Adipocyte (in vitro differentiated cells): Measurements from ENCODE around the gene ACAD10.
A peak's percentile ranks its signal among the peaks of the same experiment; 100 is the strongest.
"Not testable (repeated sequence)": the region's sequence is repeated elsewhere in the genome, so short reads cannot be mapped to it uniquely, and the experiment has no call there.

ENCODE experiments used
- DNase-seq: peaks from one replicate; pipeline ENCODE4 v3.0.0-alpha.2; 2015; ENCODE audit warnings: low read depth
- H3K27me3 ChIP-seq: replicated peaks from 2 replicates; pipeline ENCODE4 v1.7.0; 2013; ENCODE audit warnings: mild to moderate bottlenecking, low read length, moderate library complexity; ENCODE audit not compliant: control insufficient read depth, insufficient read depth
- H3K36me3 ChIP-seq: 2 replicates; pipeline ENCODE4 v1.7.0; 2013; ENCODE audit warnings: low read length, mild to moderate bottlenecking, moderate library complexity; ENCODE audit not compliant: control insufficient read depth, insufficient read depth, severe bottlenecking
- H3K4me1 ChIP-seq: 2 replicates; pipeline ENCODE4 v1.7.0; 2013; ENCODE audit warnings: mild to moderate bottlenecking, low read length, moderate library complexity; ENCODE audit not compliant: control insufficient read depth, insufficient read depth
- H3K4me3 ChIP-seq: 2 replicates; pipeline ENCODE4 v1.7.0; 2013; ENCODE audit warnings: mild to moderate bottlenecking, low read length, moderate library complexity
- H3K9ac ChIP-seq: 2 replicates; pipeline ENCODE4 v1.7.0; 2013; ENCODE audit warnings: mild to moderate bottlenecking, low read length, moderate library complexity
- H3K9me3 ChIP-seq: 2 replicates; pipeline ENCODE4 v1.7.0; 2013; ENCODE audit warnings: mild to moderate bottlenecking, low read length, moderate library complexity; ENCODE audit not compliant: control insufficient read depth

ACAD10 gene

GRCh38 chr12:111732786-111733185 is 46.9 kb downstream of the ACAD10 start:
- Histone ChIP-seq H3K4me1 (no peaks in the 10 kb centered on the region), H3K4me3 (no peak overlapping the region)
- DNase-seq = no peak

DNA sequence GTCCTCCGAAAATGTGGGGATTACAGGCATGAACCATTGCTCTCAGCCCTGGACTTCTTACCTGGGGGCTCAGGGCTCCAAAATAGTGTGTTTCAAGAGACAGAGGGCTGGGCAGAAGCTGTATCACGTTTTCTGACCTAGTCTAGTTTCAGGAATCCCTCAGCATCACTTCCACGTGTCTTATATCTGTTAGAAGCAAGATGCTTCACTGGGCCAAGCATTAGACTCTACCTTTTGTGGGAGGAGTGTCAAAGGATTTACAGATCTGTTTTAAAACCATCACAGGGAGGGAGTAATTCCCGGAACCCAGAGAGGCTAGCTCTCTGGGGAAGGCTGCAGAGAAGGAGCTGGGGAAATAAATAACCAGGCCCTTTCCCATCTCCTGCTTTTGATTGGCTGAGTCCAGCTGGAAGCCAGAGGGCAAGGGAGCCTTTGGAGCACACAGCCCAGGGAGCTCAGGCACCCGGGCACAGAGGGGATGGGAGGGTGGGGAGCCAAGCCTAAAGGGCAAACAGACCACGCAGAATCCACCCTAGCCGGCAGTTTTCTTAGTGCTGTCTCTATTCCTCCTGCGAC is 47.6 kb downstream of the ACAD10 start:
- Histone ChIP-seq H3K36me3 (peaks cover 31% of the 10 kb centered on the region), H3K4me1 (no peaks in the 10 kb centered on the region), H3K27me3 (no peaks in the 10 kb centered on the region), H3K9ac (no peak overlapping the region), H3K4me3 (no peak overlapping the region), H3K9me3 (no peaks in the 10 kb centered on the region)
- no peak for DNase-seq

More at GRCh38 chr12:111732786-111733185, 46.9 kb downstream of the ACAD10 start:
- Histone ChIP-seq H3K36me3 (peaks cover 34% of the 10 kb centered on the region), H3K9ac (no peak overlapping the region), H3K9me3 (no peaks in the 10 kb centered on the region), H3K27me3 (no peaks in the 10 kb centered on the region)

- not testable (repeated sequence) for DNase-seq, H3K9me3 ChIP-seq, H3K4me1 ChIP-seq, H3K4me3 ChIP-seq, H3K9ac ChIP-seq, H3K27me3 ChIP-seq, H3K36me3 ChIP-seq
Measured at GRCh38 chr12:111739524-111739923, 53.7 kb downstream of the ACAD10 start.

GRCh38 chr12:111741235-111741812 is 55.5 kb downstream of the ACAD10 start:
- Histone ChIP-seq H3K4me1 (no peaks in the 10 kb centered on the region), H3K9ac (no peak overlapping the region), H3K4me3 (no peak overlapping the region), H3K36me3 (peaks cover 18% of the 10 kb centered on the region), H3K27me3 (no peaks in the 10 kb centered on the region), H3K9me3 (no peaks in the 10 kb centered on the region)
- DNase-seq = peak; percentile 12

- peaks cover 41% of the 10 kb centered on the region for H3K36me3 ChIP-seq
- no peaks in the 10 kb centered on the region for H3K9me3 ChIP-seq
- no peaks in the 10 kb centered on the region for H3K27me3 ChIP-seq
- no peak overlapping the region for H3K4me3 ChIP-seq
- no peak overlapping the region for H3K9ac ChIP-seq
- no peak for DNase-seq
- H3K4me1 ChIP-seq = no peaks in the 10 kb centered on the region
Measured at GRCh38 chr12:111745211-111745610, 59.4 kb downstream of the ACAD10 start.

GRCh38 chr12:111747333-111747732 is 61.5 kb downstream of the ACAD10 start:
- Histone ChIP-seq H3K9me3 (no peaks in the 10 kb centered on the region), H3K36me3 (peaks cover 45% of the 10 kb centered on the region)
- no peak for DNase-seq

DNA sequence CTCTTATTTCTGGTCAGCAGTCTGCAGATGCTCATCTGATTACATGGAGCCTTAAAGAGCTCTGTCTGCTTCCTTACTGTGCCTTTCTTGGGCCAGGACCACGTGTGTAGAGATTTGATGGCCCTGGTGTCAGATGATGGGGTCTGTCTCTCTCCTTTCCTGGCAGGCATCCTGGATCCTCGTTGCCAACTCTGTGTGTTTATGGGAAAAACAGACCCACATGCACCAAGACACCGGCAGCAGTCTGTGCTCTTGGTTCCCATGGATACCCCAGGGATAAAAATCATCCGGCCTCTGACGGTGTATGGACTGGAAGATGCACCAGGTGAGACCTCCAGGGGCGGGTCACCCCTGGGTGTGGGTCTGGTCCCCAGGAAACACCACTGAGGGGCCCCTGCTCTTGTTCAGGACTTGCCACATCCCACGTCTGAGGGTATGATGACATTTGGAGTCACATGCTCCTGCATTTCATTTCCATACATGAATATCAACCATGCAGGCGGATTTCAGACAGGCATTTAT is 62.4 kb downstream of the ACAD10 start:
- H3K27me3 ChIP-seq = no peaks in the 10 kb centered on the region
- DNase-seq = no peak
- H3K4me1 ChIP-seq = no peaks in the 10 kb centered on the region
- peaks cover 45% of the 10 kb centered on the region for H3K36me3 ChIP-seq
- H3K9me3 ChIP-seq = no peaks in the 10 kb centered on the region
- H3K4me3 ChIP-seq = no peak overlapping the region
- no peak overlapping the region for H3K9ac ChIP-seq

More at GRCh38 chr12:111747333-111747732, 61.5 kb downstream of the ACAD10 start:
- Histone ChIP-seq H3K4me3 (no peak overlapping the region), H3K27me3 (no peaks in the 10 kb centered on the region), H3K9ac (no peak overlapping the region), H3K4me1 (no peaks in the 10 kb centered on the region)

DNA sequence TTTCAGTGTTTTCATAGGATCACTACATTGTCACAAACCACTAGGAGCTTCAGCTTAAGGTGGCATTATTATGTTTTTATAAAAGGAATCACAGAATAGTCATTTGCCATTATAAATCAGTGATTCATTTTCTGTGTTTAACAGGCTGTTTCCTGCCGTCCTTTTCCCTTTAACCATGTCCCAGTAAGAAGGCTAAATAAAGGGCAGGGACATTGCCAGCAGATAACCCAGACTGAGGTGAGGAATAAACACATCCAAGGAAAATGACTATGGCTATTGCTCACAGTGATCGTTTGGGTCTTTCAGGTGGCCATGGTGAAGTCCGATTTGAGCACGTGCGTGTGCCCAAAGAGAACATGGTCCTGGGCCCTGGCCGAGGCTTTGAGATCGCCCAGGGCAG is 63.0 kb downstream of the ACAD10 start:
- Histone ChIP-seq H3K36me3 (peaks cover 45% of the 10 kb centered on the region), H3K27me3 (no peaks in the 10 kb centered on the region), H3K4me3 (no peak overlapping the region), H3K9ac (no peak overlapping the region), H3K9me3 (no peaks in the 10 kb centered on the region), H3K4me1 (no peaks in the 10 kb centered on the region)
- DNase-seq = no peak

- no peak overlapping the region for H3K4me3 ChIP-seq
- H3K4me1 ChIP-seq = peaks cover under 1% of the 10 kb centered on the region
- peaks cover 45% of the 10 kb centered on the region for H3K36me3 ChIP-seq
- H3K9me3 ChIP-seq = no peaks in the 10 kb centered on the region
- no peak overlapping the region for H3K9ac ChIP-seq
- no peak for DNase-seq
- no peaks in the 10 kb centered on the region for H3K27me3 ChIP-seq
Measured at GRCh38 chr12:111749391-111749790, 63.5 kb downstream of the ACAD10 start.

- Histone ChIP-seq H3K9ac (no peak overlapping the region), H3K27me3 (no peaks in the 10 kb centered on the region), H3K4me3 (no peak overlapping the region), H3K4me1 (peaks cover 14% of the 10 kb centered on the region), H3K9me3 (no peaks in the 10 kb centered on the region), H3K36me3 (peaks cover 20% of the 10 kb centered on the region)
- peak; percentile 65 for DNase-seq
Measured at GRCh38 chr12:111753144-111753881, 67.5 kb downstream of the ACAD10 start.

- peaks cover 8% of the 10 kb centered on the region for H3K36me3 ChIP-seq
- no peaks in the 10 kb centered on the region for H3K27me3 ChIP-seq
- H3K4me1 ChIP-seq = peaks cover 19% of the 10 kb centered on the region
- DNase-seq = no peak
- no peak overlapping the region for H3K9ac ChIP-seq
- no peak overlapping the region for H3K4me3 ChIP-seq
- no peaks in the 10 kb centered on the region for H3K9me3 ChIP-seq
Measured at GRCh38 chr12:111754671-111755070, 68.8 kb downstream of the ACAD10 start.
